ENCODE measurements around the gene ANKRD28.

GRCh38 chr3:15638193-15638890 is 159.4 kb downstream of the ANKRD28 start:
- TF ChIP-seq CTCF (IDR thresholded peaks at IDR 0.05) (no peak), POLR2A (IDR thresholded peaks at IDR 0.05) (no peak)
